ENCODE data around the gene PBX4.

GRCh38 chr19:19656451-19657396 lies 38.2 kb upstream of the PBX4 start:
- TF ChIP-seq POLR2A (IDR thresholded peaks at IDR 0.05; ENCODE audit: low read depth, low read length) (no peak), POLR2AphosphoS5 (IDR thresholded peaks at IDR 0.05; ENCODE audit: low read depth, low read length) (no peak), PAX5 (IDR thresholded peaks at IDR 0.05; ENCODE audit: insufficient read depth, low read length, severe bottlenecking) (no peak), TAF1 (IDR thresholded peaks at IDR 0.05; ENCODE audit: low read depth, low read length) (no peak), SPI1 (IDR thresholded peaks at IDR 0.05; ENCODE audit: low read depth, low read length) (no peak), POU2F2 (IDR thresholded peaks at IDR 0.05; ENCODE audit: low read depth, low read length) (no peak)
